Gastroesophageal sphincter (tissue), 4 donors: ENCODE results near the gene GMDS. TPM values are rescaled to one million over a fixed set of nuclear protein-coding genes. Genes with fewer than 3 reads are reported as not detected.
A peak's percentile ranks its signal among the peaks of the same experiment; 100 is the strongest.

Experiments
- ATAC-seq: fragments of 150-250 bp; one replicate; pipeline ENCODE4 v1.9.1; 2016; ENCODE audit warnings: mild to moderate bottlenecking, moderate library complexity
- H3K27ac ChIP-seq, 4 donors: fragments of 200-600 bp; sonication (generic) in 3 of 4; 1 replicate in 3 of 4; 2 replicates in 1 of 4; pipeline ENCODE4 v1.5.1; 2016 to 2019
- H3K27me3 ChIP-seq: fragments of 200-600 bp; sonication (generic); one replicate; pipeline ENCODE4 v1.5.1; 2019
- H3K36me3 ChIP-seq, 2 donors: fragments of 200-600 bp; sonication (generic); one replicate each; pipeline ENCODE4 v1.5.1; 2019; ENCODE audit warnings: control low read depth in 1 of 2
- H3K4me1 ChIP-seq, 3 donors: fragments of 200-600 bp; sonication (generic); 1 replicate in 2 of 3; 2 replicates in 1 of 3; pipeline ENCODE4 v1.5.1; 2016 to 2019; ENCODE audit warnings: control low read depth in 2 of 3
- H3K4me3 ChIP-seq, 2 donors: fragments of 200-600 bp; sonication (generic); one replicate each; pipeline ENCODE4 v1.5.1; 2019; ENCODE audit warnings: mild to moderate bottlenecking in 1 of 2, moderate library complexity in 1 of 2
- H3K9me3 ChIP-seq, 3 donors: fragments of 200-600 bp; sonication (generic); one replicate each; pipeline ENCODE4 v1.5.1; 2017 to 2019; ENCODE audit warnings: control low read depth in 2 of 3
- CTCF ChIP-seq, 4 experiments: fragments of 200-600 bp in 2 of 4; fragments of 450-650 bp in 2 of 4; sonication (generic) in 1 of 4; IDR thresholded peaks; one replicate each; pipeline ENCODE4 v1.5.1; 2017 to 2019; ENCODE audit warnings: antibody characterized with exemption in 4 of 4, mild to moderate bottlenecking in 2 of 4, moderate library complexity in 2 of 4
- EP300 ChIP-seq: sonication (generic); formaldehyde crosslinking; IDR thresholded peaks from one replicate; pipeline ENCODE4 v1.6.1; 2017; ENCODE audit warnings: antibody characterized with exemption, mild to moderate bottlenecking
- POLR2A ChIP-seq, 2 donors: fragments of 450-650 bp; IDR thresholded peaks; one replicate each; pipeline ENCODE4 v1.6.1; 2017; ENCODE audit warnings: antibody characterized with exemption in 2 of 2, mild to moderate bottlenecking in 2 of 2, moderate library complexity in 1 of 2
- POLR2AphosphoS5 ChIP-seq: sonication (generic); formaldehyde crosslinking; IDR thresholded peaks from one replicate; pipeline ENCODE4 v1.6.1; 2017; ENCODE audit warnings: antibody characterized with exemption
- WGBS, 2 donors: methylation state at CpG; one replicate each; pipeline ENCODE4 v1.1.5; 2018; ENCODE audit warnings: low coverage in 1 of 2; 5-methylcytosine and 5-hydroxymethylcytosine counted together
- total RNA-seq, 4 donors: library from RNA; depleted of rRNA; stranded (reverse); fragments of >200 nt; gene quantifications; one replicate each; pipeline ENCODE4 v1.1.0, GENCODE V29; 2016

GMDS gene
- total RNA-seq, 4 donors from 2014 or later: 5.0 to 14.7 (median 6.4) TPM

- Histone ChIP-seq H3K4me3 (peak overlapping the region; percentile 36 to 71), H3K27ac (peak overlapping the region; percentile 10 to 99 (median 94)), H3K4me1 (peaks cover 0 to 76% (median 12%) of the 10 kb centered on the region in 3 donors), H3K27me3 (peaks cover 90% of the 10 kb centered on the region), H3K9me3 (no peaks in the 10 kb centered on the region), H3K36me3 (no peaks in the 10 kb centered on the region)
- ATAC-seq: peak; percentile 16
- WGBS, 2 donors: 0 to 1% methylated on average over 11 to 28 of the region's 58 CpGs
- TF ChIP-seq EP300 (no peak), POLR2A (IDR thresholded peaks at IDR 0.05) (no peak), CTCF (IDR thresholded peaks at IDR 0.05) (no peak), POLR2AphosphoS5 (no peak)
These were observed 636.3 kb downstream of the GMDS start for GRCh38 chr6:1609041-1609647.

GRCh38 chr6:1608222-1609040, 637.0 kb downstream of the GMDS start:
- TF ChIP-seq CTCF (IDR thresholded peaks at IDR 0.05) (no peak), POLR2AphosphoS5 (no peak), EP300 (no peak), POLR2A (IDR thresholded peaks at IDR 0.05) (no peak)
- peak overlapping the region in 1 of 2 donors; percentile 71 for H3K4me3 ChIP-seq
- peaks cover 90% of the 10 kb centered on the region for H3K27me3 ChIP-seq
- H3K27ac ChIP-seq: peak overlapping the region in 2 of 4 donors; percentile 96 to 99
- H3K9me3 ChIP-seq: no peaks in the 10 kb centered on the region
- 16% methylated on average over 5 of the region's 59 CpGs; no CpG with 5 or more reads in 1 of the 2 donors for WGBS, 2 donors
- H3K4me1 ChIP-seq: peaks cover 0 to 73% (median 12%) of the 10 kb centered on the region in 3 donors
- ATAC-seq: no peak
- no peaks in the 10 kb centered on the region for H3K36me3 ChIP-seq

DNA sequence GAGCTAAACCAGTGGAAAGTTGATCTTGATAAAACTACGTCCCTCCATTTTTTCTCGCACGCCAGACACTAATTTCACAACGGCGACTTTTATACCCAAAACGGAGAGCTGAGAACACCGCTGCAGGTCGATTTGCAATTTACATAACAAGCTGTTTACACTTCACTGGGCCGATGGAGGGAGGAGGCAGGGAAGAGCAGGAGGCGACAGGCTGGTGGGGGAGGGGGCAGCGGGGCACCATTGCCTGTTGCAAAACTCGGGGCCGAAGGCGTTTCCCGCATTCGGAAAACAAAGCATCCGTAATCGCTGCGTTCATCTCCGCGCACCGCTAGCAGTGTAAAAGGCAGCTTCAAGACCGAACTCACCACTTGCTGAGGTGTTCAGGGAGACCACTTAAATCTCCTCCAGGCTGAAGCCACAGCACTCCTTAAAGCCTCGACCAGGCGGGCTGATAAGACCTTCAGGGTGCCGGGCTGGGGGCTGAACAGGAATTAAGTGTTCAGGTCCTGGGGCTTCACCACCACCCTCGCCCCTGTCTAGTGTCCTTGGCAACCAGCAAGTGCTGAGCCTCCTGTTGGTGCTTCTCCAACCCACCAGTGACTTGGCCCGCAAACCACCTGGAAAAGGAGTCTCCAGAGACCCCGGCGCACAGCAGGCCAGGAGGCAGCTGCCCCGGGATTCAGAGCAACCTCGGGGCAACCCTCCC, 637.7 kb downstream of the GMDS start:
- TF ChIP-seq POLR2AphosphoS5 (peak; percentile 3), POLR2A (IDR thresholded peaks at IDR 0.05) (no peak), EP300 (no peak)
- peaks cover 90% of the 10 kb centered on the region for H3K27me3 ChIP-seq
- no peak overlapping the region for H3K4me3 ChIP-seq
- H3K4me1 ChIP-seq: peaks cover 0 to 71% (median 12%) of the 10 kb centered on the region in 3 donors
- WGBS, 2 donors: 33 to 35% methylated on average over 4 to 20 of the region's 32 CpGs
- no peaks in the 10 kb centered on the region for H3K9me3 ChIP-seq
- no peak overlapping the region for H3K27ac ChIP-seq
- no peak for ATAC-seq
- no peaks in the 10 kb centered on the region for H3K36me3 ChIP-seq

DNA sequence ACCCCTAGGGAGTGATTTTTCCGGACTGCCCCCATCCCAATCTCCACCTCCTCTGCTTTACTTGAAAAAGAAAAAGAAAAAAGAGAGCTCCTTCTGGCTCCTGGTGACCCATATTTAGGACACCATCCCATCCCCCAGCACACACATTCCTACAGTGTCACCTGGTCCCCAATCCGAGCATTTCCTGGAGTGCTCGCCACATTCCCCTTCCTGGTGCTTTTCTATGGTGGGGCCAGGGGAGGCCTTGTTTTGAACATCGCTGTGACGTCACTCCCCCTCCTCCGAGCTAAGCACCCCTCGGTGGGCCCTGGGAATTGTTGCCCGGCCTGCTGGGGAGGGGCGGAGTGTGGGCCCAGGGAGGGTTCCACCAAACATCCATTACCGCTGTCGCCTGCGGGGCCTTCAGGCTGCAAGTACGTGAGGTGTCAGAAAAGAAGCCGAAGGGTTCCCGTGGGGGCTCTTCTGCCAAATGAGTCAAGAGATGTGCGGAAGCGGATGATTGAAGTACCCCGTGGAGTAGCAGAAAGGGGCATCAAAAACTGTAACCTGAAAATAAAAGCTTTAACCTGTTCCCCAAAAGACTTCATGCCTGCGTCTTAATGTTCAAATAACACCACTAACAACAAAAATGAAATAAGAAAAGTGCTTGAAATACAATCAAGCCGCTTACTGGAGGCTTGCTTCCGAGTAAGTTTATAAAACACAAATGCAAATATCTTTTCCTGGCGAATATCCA, 638.5 kb downstream of the GMDS start:
- no peaks in the 10 kb centered on the region for H3K9me3 ChIP-seq
- H3K36me3 ChIP-seq: no peaks in the 10 kb centered on the region
- TF ChIP-seq CTCF (IDR thresholded peaks at IDR 0.05) (no peak), POLR2AphosphoS5 (no peak), EP300 (no peak), POLR2A (IDR thresholded peaks at IDR 0.05) (no peak)
- H3K27ac ChIP-seq: no peak overlapping the region
- ATAC-seq: no peak
- H3K4me3 ChIP-seq: no peak overlapping the region
- H3K4me1 ChIP-seq: peaks cover 0 to 65% (median 12%) of the 10 kb centered on the region in 3 donors
- H3K27me3 ChIP-seq: peaks cover 90% of the 10 kb centered on the region
- WGBS, 2 donors: 35% methylated on average over 5 to 14 of the region's 22 CpGs
